ENCODE measurements around the gene NHERF2.

- TF ChIP-seq CTCF (IDR thresholded peaks at IDR 0.05) (no peak), POLR2A (IDR thresholded peaks at IDR 0.05) (no peak)
Observed at GRCh38 chr16:2054543-2055245, 28.0 kb downstream of the NHERF2 start.
